Measurements from ENCODE around the gene TRNP1.

Gene TRNP1

DNA sequence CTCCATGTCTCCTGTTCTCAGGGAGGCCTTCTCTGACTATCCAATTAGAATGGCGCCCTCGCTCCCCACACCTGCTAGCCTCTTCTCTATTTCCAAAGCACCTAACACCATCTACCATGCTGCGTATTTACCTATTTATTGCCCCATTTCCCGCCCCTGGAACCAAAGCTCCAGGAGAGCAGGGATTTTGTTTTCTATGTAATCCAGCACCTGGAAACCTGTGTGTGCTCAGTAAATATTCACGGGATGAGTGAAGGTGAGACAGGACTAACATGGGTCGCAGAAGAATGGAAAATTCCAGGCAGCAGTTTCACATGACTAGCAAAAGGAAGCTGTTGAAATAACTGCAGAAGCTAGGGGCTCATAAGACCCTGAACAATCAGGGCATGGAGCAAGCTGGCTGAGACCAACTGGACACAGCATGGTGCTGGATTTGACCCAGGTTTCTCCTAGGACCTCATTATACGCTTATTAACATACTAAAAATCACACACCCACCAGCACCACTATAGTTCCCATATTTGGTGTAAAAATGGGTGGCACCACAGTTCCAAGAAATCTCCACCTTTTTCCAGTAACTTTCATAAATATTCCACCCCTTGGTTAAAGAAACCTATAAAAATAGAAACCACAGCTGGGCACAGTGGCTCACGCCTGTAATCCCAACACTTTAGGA lies 34.2 kb downstream of the TRNP1 start:
- DNase-seq (ENCODE audit: low spot score): no peak

GRCh38 chr1:27029517-27029916 lies 36.0 kb downstream of the TRNP1 start:
- no peak for DNase-seq (ENCODE audit: low spot score)

DNA sequence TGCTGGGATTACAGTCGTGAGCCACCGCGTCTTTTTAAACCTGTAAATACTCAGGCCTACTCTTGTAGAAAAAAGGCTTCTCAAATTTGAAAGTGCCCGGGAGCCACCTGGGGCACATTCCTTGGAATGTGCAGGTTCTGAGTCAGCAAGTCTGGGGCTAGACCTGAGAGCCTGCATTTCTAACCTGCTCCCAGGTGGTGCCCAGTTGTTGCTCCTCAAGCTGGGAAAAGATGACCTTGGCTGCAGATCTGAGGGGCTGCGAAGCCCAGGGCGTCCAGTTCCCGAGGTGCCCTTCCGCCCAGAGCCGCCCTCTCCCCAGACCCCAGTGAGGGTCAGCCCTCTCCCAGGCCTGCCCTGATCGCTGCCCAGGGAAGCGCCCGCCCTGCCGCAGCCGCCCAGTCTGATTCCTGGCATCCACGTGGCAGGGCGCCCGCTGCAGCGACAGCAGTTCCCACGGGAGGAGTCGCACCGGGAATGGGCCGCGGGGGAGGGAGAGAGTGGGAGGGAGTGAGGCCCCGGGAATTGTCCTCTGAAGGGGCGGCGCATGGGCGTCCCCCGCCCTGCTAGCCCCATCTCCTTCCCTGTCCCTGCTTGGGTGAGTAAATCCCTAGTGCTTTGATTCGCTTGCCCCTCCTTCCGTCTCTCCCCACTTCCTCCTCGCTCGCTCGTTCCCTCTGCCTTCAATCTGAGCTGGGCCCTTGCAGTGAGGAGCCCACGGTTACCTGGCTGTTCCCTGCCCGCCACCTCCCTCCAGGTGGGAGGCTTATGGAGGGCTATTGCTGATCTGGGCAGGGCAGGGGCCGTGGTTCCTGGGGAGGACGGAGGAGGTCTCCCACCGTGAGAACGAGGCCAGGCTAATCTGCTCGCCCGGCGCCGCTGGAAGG lies 38.0 kb downstream of the TRNP1 start:
- DNase-seq (ENCODE audit: low spot score): peak; percentile 86

- DNase-seq (ENCODE audit: low spot score): no peak
Observed at GRCh38 chr1:27032119-27032461, 38.6 kb downstream of the TRNP1 start.

GRCh38 chr1:27033043-27033746 lies 39.7 kb downstream of the TRNP1 start:
- no peak for DNase-seq (ENCODE audit: low spot score)

DNA sequence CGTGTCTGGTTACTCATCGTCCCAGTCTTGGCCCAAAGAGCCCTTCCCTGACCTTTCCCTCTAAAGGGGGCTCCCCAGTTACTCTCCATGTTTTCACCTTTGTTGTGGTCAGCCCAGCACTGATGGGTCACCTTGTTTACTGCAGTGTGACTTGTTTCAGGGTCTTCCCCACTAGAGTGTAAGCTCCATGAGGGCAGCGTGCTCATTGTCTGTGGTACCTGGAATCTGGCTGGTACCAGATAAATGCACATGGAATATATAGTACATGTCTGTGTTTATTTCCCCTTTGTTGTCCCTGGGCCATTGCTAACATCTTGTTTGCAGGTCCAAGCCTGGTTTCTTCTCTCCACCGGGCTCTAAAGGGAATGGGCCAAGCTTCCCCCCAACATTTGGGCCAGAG lies 41.9 kb downstream of the TRNP1 start:
- no peak for DNase-seq (ENCODE audit: low spot score)

DNA sequence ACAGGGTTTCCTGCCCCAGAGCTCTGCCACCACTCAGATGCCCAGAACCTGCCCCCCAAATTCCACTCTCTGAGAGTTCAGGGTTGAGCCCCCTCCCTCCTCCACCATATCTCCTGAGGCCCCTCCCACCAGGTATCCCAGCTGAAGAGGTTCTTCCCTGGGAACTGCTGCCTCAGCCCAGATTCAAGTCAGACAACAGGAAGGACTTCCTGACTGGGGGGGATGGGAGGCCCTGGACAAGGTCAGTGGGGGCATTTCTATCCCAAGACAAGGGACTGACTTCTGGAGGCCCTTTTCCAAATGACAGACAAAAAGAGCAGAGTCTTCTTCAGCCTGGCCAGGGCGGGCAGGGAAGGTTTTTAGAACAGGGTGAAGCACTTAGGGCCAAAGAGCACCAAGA lies 43.2 kb downstream of the TRNP1 start:
- DNase-seq (ENCODE audit: low spot score): no peak

- DNase-seq (ENCODE audit: low spot score): no peak
Observed at GRCh38 chr1:27037518-27037917, 44.0 kb downstream of the TRNP1 start.

DNA sequence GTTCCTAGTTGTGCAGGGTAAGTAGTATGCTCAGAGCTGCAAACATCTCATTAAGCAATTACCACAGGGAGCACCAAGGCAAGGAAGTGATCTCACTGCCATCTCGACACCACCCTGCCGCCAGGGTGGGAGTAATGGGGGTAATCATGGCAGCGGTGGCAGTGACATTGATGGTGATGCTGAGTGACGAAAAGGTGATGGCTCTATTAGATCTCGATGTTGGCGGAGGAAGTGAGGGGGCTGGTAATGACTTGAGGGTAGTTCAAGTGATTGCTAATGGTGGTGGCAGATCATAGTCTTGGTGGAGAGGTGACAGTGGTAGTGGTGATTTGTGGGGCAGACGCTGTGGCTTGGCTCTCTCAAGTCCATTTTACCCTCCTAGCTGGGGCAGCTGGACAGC lies 44.5 kb downstream of the TRNP1 start:
- no peak for DNase-seq (ENCODE audit: low spot score)

DNA sequence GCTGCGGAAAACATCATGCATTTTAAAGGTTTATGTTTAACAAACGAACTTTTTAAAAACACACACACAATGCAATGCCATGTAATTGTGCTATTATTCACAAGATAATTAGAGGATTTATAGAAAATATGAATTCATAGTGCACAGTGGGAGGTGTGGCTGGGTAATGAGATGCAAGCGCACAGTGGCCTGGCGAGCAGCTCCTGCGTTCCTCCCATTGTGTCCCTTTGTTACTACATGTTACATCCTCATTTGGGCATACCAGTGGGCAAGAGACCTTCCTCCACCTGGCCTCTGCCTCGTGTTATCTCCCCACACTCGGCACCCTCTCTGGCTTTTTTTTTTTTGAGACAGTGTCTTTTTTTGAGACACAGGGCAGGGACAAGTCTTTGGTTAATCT lies 49.2 kb downstream of the TRNP1 start:
- DNase-seq (ENCODE audit: low spot score): no peak

DNA sequence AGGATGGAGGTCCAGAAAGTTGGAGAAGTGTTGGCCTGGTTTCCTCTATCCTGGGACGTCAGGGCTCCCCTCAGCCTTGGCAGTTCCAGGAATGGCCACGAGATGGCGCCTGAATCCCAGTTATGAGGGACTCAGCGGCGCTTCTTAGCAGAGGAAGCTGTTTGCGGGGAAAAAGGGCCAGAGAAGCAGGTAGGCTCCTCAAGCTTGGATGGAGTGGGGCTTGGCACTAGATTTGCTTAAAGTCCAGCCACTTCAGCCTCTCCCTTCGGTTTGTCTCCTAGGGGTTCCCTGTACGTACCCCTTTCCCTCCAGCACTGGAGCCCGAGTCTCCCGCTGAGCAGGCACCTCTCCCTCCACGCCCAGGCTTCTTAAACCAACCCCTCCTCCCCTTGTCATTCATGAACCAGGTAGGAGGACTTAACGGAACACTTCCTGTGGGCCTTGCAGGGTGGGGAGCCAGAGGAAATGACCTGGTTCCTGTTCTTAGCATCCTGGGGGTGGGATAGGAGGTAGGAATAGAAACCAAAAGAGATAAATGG lies 51.2 kb downstream of the TRNP1 start:
- DNase-seq (ENCODE audit: low spot score): peak; percentile 91

DNA sequence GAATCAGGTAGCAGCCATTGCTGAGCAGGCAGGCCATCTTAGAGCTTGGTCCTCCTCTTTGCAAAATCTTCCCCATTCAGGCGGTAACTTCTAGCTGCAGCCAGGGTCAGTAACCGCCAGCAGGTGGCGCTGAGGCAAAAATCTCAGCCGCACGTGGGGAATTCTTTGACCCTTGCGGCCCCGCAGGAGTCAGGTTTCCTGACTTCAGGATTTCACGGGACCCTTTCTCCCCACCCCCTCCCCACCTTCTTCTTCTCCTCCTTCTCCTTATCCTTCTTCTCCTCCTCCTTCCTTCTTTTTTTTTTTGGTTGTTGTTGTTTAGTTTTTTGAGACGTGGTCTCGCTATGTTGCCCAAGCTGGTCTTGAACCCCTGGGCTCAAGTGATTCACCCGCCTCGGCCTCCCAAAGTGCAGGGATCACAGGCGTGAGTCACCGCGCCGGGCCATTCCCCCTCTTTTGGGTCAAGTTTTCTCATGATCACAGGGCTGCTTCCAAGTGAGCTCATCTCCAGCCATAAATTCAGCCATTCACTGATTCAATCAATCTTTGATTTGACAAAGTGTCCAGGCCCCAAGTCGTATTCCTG lies 52.6 kb downstream of the TRNP1 start:
- peak; percentile 79 for DNase-seq (ENCODE audit: low spot score)

- DNase-seq (ENCODE audit: low spot score): no peak
Observed at GRCh38 chr1:27047914-27048313, 54.4 kb downstream of the TRNP1 start.

GRCh38 chr1:27049100-27049499 lies 55.6 kb downstream of the TRNP1 start:
- no peak for DNase-seq (ENCODE audit: low spot score)

DNA sequence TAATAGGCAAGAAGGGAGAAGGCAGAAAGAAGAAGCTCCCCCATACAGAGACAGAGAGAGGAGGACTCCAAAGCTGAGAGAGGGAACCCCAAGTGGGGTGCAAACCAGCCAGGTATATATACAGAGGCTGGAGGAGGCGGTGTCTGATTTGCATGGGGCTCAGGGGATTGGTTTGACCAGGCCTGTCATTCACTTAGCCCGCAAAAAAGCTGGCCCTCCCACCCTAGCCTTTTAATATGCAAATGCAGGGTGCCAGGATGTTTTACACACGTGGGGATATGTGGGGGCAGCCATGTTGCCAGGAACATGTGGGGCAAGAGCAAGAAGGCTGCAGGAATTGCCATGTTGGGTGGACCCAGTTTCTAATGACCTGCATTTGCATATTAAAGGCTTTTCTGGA lies 56.1 kb downstream of the TRNP1 start:
- no peak for DNase-seq (ENCODE audit: low spot score)

Measured in GM03348 (cell line).